A204.1 (cell line): ENCODE data around the gene CLDN18.

ENCODE experiments used
- FAIRE-seq: peaks from 2 replicates; lab custom pipeline; 2012; peaks lifted over from hg19 to GRCh38; lab: Jason Lieb, UNC

Gene CLDN18

DNA sequence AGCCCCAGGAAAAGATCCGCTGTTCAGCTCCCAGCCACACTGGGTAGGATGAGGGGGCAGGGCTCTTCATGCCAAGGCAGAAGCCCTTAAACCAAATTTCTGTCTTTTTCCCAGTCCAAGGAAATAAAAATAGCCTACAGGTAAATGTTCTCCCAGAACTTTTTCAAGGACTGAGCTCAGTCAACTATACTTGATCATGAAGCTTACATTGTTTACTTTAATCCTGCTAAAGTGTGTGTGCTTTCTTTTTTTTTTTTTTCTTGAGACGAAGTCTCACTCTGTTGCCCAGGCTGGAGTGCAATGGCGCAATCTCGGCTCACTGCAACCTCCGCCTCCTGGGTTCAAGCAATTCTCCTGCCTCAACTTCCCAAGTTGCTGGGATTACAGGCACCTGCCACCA, 17.9 kb downstream of the CLDN18 start:
- FAIRE-seq, result no peak

DNA sequence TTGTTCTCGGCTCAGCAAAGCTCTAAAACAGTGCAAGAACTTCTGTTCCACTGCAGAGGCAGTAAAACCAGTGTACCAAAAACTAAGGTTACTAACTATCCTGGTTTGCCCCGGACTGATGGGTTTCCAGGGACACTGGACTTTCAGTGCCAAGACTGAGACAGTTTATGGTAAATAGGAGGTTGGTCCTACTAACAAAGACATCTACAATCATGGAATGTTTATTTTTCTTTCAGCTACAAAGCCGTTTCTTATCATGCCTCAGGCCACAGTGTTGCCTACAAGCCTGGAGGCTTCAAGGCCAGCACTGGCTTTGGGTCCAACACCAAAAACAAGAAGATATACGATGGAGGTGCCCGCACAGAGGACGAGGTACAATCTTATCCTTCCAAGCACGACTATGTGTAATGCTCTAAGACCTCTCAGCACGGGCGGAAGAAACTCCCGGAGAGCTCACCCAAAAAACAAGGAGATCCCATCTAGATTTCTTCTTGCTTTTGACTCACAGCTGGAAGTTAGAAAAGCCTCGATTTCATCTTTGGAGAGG, 20.8 kb downstream of the CLDN18 start:
- no peak for FAIRE-seq

DNA sequence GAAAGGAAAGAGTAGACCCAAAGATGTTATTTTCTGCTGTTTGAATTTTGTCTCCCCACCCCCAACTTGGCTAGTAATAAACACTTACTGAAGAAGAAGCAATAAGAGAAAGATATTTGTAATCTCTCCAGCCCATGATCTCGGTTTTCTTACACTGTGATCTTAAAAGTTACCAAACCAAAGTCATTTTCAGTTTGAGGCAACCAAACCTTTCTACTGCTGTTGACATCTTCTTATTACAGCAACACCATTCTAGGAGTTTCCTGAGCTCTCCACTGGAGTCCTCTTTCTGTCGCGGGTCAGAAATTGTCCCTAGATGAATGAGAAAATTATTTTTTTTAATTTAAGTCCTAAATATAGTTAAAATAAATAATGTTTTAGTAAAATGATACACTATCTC, 21.6 kb downstream of the CLDN18 start:
- no peak for FAIRE-seq

DNA sequence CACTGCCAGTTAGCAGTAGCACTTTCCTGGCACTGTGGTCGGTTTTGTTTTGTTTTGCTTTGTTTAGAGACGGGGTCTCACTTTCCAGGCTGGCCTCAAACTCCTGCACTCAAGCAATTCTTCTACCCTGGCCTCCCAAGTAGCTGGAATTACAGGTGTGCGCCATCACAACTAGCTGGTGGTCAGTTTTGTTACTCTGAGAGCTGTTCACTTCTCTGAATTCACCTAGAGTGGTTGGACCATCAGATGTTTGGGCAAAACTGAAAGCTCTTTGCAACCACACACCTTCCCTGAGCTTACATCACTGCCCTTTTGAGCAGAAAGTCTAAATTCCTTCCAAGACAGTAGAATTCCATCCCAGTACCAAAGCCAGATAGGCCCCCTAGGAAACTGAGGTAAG, 22.6 kb downstream of the CLDN18 start:
- FAIRE-seq, result no peak

DNA sequence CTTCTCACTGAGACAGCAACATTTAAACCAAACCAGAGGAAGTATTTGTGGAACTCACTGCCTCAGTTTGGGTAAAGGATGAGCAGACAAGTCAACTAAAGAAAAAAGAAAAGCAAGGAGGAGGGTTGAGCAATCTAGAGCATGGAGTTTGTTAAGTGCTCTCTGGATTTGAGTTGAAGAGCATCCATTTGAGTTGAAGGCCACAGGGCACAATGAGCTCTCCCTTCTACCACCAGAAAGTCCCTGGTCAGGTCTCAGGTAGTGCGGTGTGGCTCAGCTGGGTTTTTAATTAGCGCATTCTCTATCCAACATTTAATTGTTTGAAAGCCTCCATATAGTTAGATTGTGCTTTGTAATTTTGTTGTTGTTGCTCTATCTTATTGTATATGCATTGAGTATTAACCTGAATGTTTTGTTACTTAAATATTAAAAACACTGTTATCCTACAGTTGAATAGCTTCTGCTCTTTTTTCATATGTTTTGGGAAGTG, 23.3 kb downstream of the CLDN18 start:
- FAIRE-seq, result no peak

DNA sequence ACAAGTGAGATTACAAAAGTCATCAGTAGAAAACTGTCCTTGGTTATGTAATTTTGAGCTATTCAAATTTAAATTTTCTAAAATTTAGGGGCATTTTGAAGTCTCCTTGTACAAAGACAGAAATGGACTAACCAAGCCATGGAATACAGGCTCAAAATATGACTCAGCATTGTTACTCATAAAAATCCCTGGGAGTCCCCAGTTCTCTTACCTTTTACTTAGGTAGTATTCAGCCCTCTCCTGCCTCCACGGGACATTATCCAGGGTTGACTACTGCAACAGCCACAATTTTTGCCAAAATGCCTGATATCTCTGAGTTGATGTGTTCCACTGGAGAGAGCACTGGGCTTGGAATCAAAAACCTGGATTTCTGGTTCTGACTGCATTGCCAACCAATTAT, 25.0 kb downstream of the CLDN18 start:
- FAIRE-seq, result no peak

DNA sequence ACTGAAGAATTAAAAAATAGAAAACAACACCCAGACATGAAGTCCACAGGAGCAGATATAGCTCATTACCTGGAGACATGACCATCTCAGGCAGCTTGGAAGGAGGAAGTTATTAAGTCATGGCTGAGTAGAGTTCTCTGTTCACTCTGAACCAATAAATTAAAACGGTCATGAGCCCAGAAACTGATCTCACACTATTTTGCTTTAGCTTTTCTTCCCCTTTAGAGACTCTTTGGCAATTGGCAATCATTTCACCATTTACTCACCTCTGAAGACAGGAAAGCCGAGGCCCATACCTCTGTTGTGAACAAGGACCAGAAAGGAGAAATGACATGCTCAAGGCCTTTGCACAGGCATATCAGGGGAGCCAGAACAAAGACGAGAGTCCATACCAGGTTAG, 26.6 kb downstream of the CLDN18 start:
- no peak for FAIRE-seq

DNA sequence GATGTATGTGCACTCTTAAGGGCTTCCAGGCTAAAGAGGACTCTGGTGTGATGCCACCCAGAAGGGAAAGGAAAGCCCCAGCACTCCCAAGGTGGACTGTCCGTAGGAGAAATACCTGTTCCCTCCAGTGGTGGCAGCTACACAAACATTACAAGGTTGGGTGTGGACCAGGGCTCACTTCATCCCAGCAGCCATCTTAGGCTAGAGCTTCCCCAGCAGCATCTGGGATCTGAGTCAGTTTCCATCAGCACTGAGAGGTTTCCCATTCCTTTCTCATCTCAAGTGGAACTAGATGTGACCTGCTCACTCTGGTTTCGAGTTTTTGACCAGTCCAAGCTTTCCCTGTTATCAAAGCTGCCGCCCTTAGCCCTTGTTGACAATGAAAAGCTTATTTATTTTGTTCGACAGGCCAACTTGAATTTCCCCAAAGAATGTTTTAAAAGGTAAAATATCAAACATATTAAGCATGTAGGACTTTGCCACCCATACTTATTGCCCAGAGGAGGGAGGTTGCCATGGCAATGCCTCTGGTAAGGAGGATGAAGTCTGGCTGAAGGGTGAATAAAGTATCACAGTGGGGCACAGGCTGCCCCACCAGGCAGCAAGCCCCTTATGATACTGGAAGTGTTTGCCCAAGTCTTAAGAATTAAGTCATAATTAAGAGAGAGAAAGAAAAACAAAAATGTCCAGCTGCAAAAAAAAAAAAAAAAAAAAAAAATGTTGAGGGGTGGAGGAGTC, 28.9 kb downstream of the CLDN18 start:
- no peak for FAIRE-seq

DNA sequence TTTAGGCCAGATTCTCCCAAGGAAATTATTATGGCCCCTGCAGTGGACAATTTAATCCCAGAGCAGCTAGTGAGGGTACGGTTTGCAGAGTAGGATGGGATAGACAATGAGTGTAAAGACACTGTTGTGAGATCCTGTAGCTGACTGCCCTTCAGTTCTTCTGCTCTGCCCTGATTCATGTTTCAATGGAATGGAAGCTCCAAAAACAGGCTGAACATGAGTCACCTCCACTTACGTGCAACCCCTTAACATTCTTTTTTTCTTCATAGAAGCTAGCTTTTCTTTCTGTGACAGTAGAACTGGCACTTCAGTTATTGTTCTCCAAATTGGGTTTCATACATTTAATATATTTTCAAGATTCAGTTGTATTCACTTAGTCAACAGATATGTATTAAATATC, 32.1 kb downstream of the CLDN18 start:
- no peak for FAIRE-seq

DNA sequence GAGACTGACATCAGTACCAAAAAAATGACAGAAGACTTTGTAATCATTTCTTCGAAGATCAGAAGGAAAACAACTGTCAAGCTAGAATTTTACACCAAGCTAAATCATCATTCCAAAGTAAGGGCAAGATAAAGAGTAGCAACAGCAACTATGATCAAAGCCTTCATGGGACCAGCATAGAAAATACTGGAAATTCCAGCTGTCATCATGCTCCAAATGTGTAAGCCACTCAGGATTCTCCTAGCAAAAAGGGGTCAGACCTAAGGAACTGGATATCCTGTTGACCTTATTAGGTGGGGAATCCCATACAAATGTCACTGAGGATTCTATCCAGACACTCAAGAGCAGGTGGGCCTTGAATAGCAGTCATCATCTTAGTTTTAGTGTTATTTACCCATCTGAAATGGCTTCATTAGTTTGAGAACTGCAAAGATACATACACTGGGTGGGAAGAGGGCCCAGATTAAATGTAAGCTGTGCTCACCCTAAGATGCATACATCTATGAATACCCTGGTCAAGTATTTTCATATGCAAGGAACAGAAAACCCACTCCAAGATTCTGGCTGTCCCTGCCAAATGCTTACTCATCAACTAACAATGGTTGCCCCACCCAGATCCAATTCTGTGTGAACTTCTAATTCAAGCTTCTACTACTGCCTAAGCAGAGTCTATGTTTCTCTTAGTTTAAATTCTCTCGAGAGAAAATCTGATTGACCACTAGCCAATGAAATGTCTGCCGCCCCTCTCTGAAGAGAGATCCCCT, 33.5 kb downstream of the CLDN18 start:
- no peak for FAIRE-seq

DNA sequence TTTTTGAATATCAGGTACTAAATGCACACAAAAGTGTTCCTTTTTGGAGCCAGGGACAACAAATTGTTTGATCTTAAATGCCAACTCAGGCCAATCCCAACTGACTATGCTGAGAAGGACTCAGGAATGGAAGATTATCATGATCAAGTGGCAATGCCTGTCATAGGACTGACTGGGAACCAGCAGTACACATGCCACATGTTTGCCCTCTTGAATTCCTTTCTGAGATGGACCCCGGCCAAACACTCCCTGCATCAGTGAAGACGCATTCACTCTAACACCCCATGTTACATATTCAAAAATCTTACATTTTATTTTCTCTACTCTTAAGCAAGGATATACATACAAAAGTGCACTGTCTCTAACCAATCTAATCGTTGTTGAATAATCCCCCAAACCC, 36.1 kb downstream of the CLDN18 start:
- no peak for FAIRE-seq

DNA sequence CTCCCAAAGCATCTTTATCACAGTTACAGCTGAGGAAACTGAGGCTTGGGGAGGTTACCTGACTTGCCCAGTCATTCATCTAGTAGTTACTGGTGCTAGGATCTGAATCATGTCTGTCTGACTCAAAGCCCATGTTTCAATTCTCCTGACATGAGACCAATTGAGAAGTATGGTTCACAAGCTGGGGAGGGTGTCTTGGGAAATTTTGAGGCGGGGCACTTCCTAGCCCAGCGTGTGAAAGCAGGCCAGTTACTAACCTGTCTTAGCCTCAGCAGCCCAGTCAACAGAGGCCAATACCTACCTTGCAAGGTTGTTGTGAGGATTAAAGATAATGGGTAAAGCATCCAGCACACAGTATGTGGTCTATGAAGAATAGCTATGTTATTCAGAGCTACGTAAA, 37.0 kb downstream of the CLDN18 start:
- no peak for FAIRE-seq

DNA sequence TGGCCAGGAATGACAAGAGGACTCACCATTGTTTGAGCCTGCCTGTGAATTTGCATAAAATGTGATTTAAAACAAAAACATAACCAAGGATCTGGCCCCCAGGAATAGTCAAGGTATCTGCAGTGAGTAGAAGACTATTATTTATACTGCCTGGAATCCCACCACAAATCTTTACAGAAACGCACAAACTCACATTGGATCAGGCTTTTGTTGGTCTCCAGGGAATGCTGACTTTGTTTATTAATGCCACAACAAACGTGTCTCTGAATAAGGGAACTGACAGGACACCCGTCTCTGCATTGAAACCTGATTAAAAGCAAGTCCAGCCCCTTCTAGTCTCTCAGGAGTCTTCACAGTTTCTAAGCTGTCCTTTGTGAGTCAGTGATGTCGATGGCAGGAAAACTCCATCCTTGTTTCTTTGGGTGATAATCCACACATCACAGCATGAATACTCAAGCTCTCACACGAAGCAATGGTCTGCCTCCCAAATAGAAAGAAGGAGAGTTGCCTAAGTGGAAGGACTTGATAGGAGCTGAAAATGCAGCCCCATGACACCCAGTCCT, 37.7 kb downstream of the CLDN18 start:
- no peak for FAIRE-seq

DNA sequence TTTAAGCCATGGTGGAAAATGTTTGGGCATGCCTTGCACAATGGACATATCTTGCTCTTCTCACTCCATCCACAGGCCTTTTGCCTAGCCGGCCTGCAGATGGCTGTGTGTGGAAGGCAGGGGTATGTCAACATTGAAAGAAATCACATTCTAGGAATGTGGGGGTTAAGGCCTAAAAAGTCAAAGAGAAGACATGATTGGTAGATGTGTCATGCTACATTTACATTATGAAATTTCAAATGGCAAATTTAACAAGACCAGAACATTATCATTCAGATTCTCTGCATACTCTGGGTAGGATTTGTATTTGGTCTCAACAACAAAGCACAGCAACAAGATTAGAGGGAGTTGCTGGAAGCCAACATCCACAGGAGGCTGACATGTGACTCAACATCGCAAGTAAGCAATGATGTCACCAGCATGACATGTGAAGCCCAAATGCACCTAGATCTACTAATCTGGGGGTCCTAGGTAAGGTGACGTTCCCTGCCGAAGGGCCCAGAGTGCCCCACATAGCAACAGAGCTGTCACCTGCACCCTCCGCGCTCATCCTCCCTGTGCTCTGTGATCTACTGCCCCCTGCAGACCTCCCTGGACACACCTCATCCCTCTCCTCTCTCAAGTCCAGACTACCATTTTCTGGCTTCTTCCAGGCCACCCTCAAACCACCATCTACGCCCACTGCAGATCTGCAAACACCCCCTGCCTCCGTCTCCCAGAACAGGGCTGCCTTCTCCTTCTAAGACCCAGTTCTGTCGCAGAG, 39.4 kb downstream of the CLDN18 start:
- no peak for FAIRE-seq

DNA sequence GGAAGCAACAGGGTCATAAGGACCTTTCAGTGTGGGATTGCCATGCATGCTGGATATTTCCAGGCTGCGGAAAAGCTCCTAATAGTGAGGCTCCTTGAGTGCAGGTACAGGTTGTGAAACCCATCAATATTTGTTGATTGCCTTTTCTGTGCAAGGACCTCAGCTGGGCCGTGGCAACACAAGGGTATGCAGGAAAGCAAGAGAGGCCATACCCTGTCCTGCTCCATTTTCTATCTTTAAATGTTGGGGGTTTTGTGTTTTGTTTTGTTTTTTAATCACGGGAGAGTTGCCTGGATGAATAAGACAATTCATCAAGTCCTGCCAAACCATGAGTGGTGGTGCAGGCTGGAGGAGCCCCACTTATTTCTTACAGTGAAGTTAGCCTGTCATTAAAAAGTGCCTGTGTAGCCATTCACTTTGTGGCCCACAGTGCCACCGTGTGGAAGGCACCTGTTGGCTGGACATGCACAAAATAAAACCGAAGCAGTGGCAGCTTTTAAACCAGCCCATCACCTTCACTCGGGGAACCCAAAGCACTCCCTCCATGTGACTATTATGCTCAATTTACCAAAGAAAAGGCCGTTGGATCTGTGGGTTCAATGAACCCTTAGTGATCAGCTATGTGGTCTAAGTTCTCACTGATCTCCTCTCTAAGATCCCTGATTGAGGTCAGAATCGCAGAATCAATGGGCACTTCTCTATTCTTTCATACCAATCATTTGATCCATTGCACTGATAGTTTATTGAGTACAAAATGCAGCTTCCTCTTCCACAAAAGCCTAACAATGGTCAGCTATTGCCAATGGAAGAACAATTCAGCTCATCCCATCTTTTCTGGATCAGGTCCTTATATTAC, 42.2 kb downstream of the CLDN18 start:
- FAIRE-seq, result no peak

DNA sequence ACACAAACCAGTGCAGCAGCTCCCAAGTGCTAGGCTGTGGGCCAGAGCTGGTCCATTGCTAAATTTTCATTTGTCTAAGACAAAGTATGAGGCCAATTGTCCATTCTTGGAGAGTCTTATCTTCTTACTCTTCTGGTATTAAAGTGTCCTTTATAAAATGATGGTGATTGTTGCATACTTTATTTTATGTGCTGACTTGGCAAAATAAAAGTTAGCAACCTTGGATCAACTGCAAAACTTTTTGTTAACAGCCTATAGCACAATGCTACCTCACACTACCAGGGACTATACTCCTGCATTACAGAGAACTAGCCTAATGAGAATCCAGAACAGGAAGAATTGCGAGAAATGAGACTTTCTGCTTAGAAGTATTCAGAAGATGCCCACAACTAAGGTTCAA, 44.1 kb downstream of the CLDN18 start:
- FAIRE-seq, result no peak

DNA sequence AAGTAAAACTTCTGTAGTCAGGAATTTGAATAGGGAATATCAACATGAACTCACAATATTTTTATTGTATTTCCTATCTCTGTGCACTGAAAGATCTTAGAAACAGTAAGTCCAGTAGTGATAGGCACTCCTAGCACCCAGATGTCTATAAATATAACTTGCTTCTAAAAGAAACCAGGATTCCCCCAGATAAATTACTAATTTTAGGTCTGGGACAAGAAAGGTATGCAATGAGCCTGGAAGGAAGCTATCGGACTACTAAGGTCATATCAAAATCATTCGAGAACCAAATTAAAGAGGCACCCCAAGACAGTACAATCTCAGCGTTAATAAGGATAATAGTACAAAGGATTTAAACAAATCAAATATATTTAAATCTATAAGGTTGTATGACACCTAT, 47.4 kb downstream of the CLDN18 start:
- FAIRE-seq, result no peak

DNA sequence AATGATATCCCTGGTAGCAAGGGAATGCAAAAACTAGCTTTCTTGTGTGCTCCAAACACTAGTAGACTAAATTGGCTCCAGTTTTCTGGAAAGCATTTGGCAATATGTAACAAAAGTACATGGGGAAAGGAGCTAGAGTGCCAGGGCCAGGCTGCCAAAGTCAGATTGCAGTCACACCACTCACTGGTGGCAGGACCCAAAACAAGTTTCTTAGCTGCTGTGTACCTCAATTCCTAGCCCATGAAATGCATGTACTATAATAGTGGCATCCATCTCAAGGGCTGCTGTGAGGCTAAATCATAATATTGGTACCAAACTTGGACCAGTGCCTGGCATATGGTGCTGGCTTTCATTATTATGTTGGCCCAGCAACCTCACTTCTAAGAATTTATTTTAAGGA, 49.3 kb downstream of the CLDN18 start:
- FAIRE-seq, result no peak

DNA sequence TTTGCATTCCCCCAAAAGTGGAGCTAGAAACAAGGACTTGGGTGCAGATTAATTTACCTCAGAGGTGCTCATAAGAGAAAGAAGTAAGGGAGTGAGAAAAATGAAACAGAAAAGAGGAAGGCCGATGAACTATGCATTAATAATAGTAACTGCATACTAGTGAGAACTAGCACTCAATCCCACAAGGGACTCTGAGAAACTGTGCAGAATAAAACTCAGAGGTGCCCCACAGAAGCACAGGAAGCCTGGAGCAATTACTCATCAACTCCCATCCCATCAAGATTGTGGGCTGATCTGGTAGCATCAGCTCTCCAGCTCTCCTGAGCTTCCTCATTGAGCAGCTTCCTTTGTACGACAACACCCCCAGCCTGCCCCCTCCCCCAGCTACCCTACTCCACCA, 50.8 kb downstream of the CLDN18 start:
- no peak for FAIRE-seq

DNA sequence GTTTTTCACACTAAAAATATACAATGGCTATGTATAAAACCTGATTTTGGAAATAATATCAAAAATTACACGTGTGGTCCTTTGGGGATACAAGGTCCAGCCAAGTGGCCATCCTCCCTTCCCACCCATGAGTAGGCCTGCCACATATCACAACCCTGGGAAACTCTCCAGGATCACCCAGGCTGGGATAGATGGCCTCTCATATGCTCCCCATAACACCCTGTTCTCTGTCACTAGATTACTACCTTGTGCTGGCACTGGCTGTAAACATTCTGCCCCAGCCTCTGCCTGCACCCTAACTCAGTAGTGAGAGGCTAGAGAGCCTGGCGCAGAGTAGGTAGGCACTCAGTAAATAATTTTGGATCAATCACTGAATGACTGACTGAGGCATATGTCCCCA, 52.1 kb downstream of the CLDN18 start:
- no peak for FAIRE-seq

DNA sequence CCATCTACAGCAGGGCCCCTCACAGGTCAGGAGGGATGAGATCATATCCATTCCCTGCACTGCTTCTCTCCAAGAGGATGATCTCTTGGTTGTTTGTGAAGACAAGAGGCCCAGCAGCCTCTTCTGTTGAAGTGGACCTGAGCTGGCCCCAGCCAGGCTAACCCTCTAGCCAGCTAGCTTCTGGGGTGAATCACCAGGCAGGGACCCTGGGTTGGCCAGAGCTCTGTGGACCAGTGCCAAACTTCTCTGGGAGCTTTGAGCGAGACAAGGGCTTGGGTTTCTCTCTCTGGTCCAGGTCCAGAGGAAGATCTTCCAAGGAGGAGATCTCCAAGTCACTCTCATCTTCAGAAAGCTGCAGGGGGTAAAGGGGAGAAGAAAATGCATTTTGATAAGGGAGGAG, 52.7 kb downstream of the CLDN18 start:
- FAIRE-seq, result no peak

DNA sequence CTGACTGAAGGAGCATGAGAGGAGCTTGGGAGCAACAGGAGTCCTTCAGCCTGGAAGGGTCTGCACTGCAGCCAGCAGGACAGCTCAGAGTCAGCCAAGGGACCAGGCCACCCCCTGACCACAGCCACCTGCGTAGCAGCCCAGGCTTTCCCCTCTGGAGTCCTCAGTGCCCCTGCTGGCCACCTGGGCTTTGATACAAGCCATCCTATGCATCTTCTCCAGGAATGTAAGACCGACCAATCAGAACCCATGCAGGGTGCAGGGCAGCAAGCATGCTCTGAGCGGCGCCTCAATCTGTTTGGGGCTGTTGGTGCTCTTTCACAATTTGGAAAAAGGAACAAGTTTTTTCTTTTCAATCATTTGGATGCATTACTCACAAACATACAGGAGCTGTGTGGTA, 53.5 kb downstream of the CLDN18 start:
- FAIRE-seq, result no peak
